ENCODE results near the gene CTLA4.
A peak's percentile ranks its signal among the peaks of the same experiment; 100 is the strongest.

Gene CTLA4
- 3.9 to 310 (median 34.3) reads per million in 9 experiments for total RNA-seq

GRCh38 chr2:203867561-203868200, at the start of gene CTLA4:
Gene CTLA4 (plus strand): TSS chr2:203867771. CDS start chr2:203867943, 172 bp downstream.
- Mint-ChIP-seq H3K9me3 (no peaks in the 10 kb centered on the region), H3K27me3 (no peaks in the 10 kb centered on the region), H3K36me3 (ENCODE audit: insufficient read depth) (peaks cover 10% of the 10 kb centered on the region), H3K4me3 (peak within 1 kb of the TSS; percentile 65 to 67), H3K27ac (peak within 1 kb of the TSS; percentile 86 to 91), H3K4me1 (ENCODE audit: low read depth in 2 of 2) (peaks cover 33 to 36% of the 10 kb centered on the region in 2 donors)
- DNase-seq: no peak
- peak; percentile 40 for ATAC-seq (replicated peaks)

DNA sequence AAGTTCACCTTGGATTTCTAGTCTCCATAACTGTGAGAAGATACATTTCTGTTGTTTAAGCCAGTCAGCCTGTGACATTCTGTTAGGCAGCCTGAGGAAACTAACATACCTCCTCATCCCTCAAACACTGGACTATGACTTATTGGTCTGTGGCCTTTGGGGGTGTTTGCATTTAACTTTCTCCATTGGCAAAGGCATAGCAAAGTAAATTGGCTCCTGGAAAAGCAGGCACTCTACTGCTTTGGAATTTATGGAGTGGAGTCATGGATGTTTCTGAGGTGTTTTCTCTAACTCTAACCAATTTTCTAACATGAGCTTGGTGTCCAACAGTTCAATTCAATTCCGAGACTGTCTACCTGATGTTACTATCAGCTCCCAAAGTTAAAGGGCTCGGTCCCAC, 48.9 kb upstream of the CTLA4 start:
- peaks cover 0 to 13% of the 10 kb centered on the region in 2 donors for H3K27me3 Mint-ChIP-seq
- no peaks in the 10 kb centered on the region for H3K9me3 Mint-ChIP-seq
- no peak overlapping the region for H3K4me3 Mint-ChIP-seq
- H3K36me3 Mint-ChIP-seq (ENCODE audit: insufficient read depth): no peaks in the 10 kb centered on the region
- DNase-seq (no peak), ATAC-seq (replicated peaks) (no peak)
- no peak overlapping the region for H3K27ac Mint-ChIP-seq
- peaks cover 11% of the 10 kb centered on the region in 2 donors for H3K4me1 Mint-ChIP-seq (ENCODE audit: low read depth in 2 of 2)

- peaks cover 13 to 17% of the 10 kb centered on the region in 2 donors for H3K4me1 Mint-ChIP-seq (ENCODE audit: low read depth in 2 of 2)
- no peak for ATAC-seq (replicated peaks)
- H3K9me3 Mint-ChIP-seq: no peaks in the 10 kb centered on the region
- H3K27ac Mint-ChIP-seq: peak overlapping the region in 1 of 2 donors; percentile 38
- H3K27me3 Mint-ChIP-seq: peaks cover 0 to 13% of the 10 kb centered on the region in 2 donors
- no peak overlapping the region for H3K4me3 Mint-ChIP-seq
- no peaks in the 10 kb centered on the region for H3K36me3 Mint-ChIP-seq (ENCODE audit: insufficient read depth)
- no peak for DNase-seq
Measured at GRCh38 chr2:203819434-203820133, 48.0 kb upstream of the CTLA4 start.

- no peak for DNase-seq
- Mint-ChIP-seq H3K4me3 (no peak overlapping the region), H3K36me3 (ENCODE audit: insufficient read depth) (no peaks in the 10 kb centered on the region), H3K27ac (no peak overlapping the region), H3K4me1 (ENCODE audit: low read depth in 2 of 2) (peaks cover 9 to 10% of the 10 kb centered on the region in 2 donors), H3K27me3 (peaks cover 0 to 13% of the 10 kb centered on the region in 2 donors), H3K9me3 (no peaks in the 10 kb centered on the region)
- no peak for ATAC-seq (replicated peaks)
Measured at GRCh38 chr2:203820969-203821368, 46.6 kb upstream of the CTLA4 start.

GRCh38 chr2:203822240-203822639, 45.3 kb upstream of the CTLA4 start:
- peaks cover 9 to 10% of the 10 kb centered on the region in 2 donors for H3K4me1 Mint-ChIP-seq (ENCODE audit: low read depth in 2 of 2)
- H3K27me3 Mint-ChIP-seq: peaks cover 0 to under 1% of the 10 kb centered on the region in 2 donors
- H3K4me3 Mint-ChIP-seq: no peak overlapping the region
- no peaks in the 10 kb centered on the region for H3K36me3 Mint-ChIP-seq (ENCODE audit: insufficient read depth)
- no peak overlapping the region for H3K27ac Mint-ChIP-seq
- H3K9me3 Mint-ChIP-seq: no peaks in the 10 kb centered on the region
- no peak for ATAC-seq (replicated peaks)
- no peak for DNase-seq

GRCh38 chr2:203823173-203823572, 44.4 kb upstream of the CTLA4 start:
- Mint-ChIP-seq H3K4me3 (no peak overlapping the region), H3K36me3 (ENCODE audit: insufficient read depth) (no peaks in the 10 kb centered on the region), H3K27ac (no peak overlapping the region), H3K27me3 (no peaks in the 10 kb centered on the region), H3K4me1 (ENCODE audit: low read depth in 2 of 2) (peaks cover 9 to 10% of the 10 kb centered on the region in 2 donors), H3K9me3 (no peaks in the 10 kb centered on the region)
- no peak for DNase-seq
- ATAC-seq (replicated peaks): no peak

DNA sequence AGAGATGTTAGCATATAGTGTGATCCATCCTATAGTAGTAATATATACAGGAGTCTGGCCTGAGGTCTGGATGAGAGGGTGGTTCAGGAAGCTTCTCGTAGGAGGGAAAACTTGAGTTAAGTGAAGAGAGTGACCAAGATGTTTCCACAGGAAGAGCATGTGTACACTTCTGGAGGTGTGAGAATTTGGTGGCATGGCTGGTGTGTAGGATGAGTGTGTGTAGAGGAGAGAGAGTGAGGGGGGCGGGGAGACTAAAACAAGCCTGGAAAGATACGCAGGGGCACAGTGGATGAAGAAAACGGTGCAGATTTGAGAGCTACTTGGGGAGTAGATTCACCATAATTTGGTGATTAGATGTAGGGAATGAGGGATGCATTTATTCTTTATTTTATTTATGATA, 43.5 kb upstream of the CTLA4 start:
- ATAC-seq (replicated peaks) (no peak), DNase-seq (no peak)
- no peaks in the 10 kb centered on the region for H3K9me3 Mint-ChIP-seq
- no peak overlapping the region for H3K27ac Mint-ChIP-seq
- H3K36me3 Mint-ChIP-seq (ENCODE audit: insufficient read depth): no peaks in the 10 kb centered on the region
- peaks cover 9 to 10% of the 10 kb centered on the region in 2 donors for H3K4me1 Mint-ChIP-seq (ENCODE audit: low read depth in 2 of 2)
- no peak overlapping the region for H3K4me3 Mint-ChIP-seq
- H3K27me3 Mint-ChIP-seq: no peaks in the 10 kb centered on the region

DNA sequence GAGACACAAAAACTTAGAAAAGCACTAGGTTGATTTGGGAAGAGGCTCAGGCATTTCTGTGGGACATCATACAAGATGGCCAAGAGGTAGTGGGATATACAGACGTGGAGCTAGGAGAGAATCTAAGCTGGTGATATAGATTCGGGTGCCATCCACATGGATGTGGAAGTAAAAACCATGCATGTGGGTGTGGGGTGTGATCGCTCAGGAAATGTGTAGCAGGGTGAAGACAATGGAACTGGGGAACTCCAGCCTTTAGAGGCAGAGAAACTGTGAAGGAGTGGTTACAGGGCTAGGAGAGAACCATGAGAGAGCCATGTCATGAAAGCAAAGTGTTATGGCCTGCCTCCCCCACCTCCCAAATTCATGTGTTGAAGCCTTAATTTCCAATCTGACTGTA, 43.0 kb upstream of the CTLA4 start:
- DNase-seq (no peak), ATAC-seq (replicated peaks) (no peak)
- Mint-ChIP-seq H3K4me3 (no peak overlapping the region), H3K36me3 (ENCODE audit: insufficient read depth) (no peaks in the 10 kb centered on the region), H3K27ac (no peak overlapping the region), H3K9me3 (no peaks in the 10 kb centered on the region), H3K4me1 (ENCODE audit: low read depth in 2 of 2) (peaks cover 9 to 10% of the 10 kb centered on the region in 2 donors), H3K27me3 (no peaks in the 10 kb centered on the region)

GRCh38 chr2:203826704-203827103, 40.9 kb upstream of the CTLA4 start:
- H3K36me3 Mint-ChIP-seq (ENCODE audit: insufficient read depth): no peaks in the 10 kb centered on the region
- no peaks in the 10 kb centered on the region for H3K27me3 Mint-ChIP-seq
- H3K4me1 Mint-ChIP-seq (ENCODE audit: low read depth in 2 of 2): peaks cover 12 to 17% of the 10 kb centered on the region in 2 donors
- no peaks in the 10 kb centered on the region for H3K9me3 Mint-ChIP-seq
- no peak overlapping the region for H3K27ac Mint-ChIP-seq
- ATAC-seq (replicated peaks) (no peak), DNase-seq (no peak)
- no peak overlapping the region for H3K4me3 Mint-ChIP-seq

DNA sequence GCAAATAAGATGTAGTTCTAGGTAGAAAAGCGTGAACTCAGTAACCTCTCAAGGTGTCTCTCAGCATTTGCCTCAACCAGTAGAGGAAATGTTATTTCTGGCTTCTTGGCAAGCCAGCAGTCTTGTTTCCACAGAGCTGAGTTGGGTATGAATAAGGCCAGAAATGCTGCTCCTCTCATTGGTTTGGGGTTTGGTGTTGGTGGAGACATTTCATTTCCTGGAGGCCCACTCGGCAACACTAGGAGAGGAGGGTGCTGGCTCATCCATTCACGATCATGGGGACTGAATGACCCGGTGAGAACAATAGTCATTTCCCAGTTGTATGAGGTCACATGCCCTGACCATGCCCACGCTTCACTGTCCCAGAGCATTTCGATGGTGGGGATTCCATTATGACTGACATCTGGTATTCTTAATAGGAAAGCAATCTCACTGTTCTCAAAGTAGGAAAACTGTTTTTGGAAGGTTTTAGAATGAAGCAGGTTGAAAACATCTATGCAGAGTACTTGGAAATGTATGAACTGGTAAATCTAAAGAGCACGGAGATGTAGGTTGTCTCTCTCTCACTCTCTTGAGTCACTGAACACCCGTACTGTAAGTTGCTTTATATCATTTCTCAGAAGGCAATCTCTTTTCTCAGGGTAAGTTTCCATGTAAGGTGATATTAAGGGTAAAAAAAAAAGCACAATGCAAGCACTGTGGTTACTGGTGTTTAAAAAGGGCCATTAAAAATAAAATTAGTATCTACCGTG, 37.1 kb upstream of the CTLA4 start:
- no peak overlapping the region for H3K27ac Mint-ChIP-seq
- DNase-seq (no peak), ATAC-seq (replicated peaks) (no peak)
- peaks cover 4 to 7% of the 10 kb centered on the region in 2 donors for H3K4me1 Mint-ChIP-seq (ENCODE audit: low read depth in 2 of 2)
- H3K4me3 Mint-ChIP-seq: no peak overlapping the region
- H3K9me3 Mint-ChIP-seq: no peaks in the 10 kb centered on the region
- H3K27me3 Mint-ChIP-seq: peaks cover 0 to 9% of the 10 kb centered on the region in 2 donors
- no peaks in the 10 kb centered on the region for H3K36me3 Mint-ChIP-seq (ENCODE audit: insufficient read depth)

- peaks cover 0 to 18% of the 10 kb centered on the region in 2 donors for H3K27me3 Mint-ChIP-seq
- ATAC-seq (replicated peaks): no peak
- DNase-seq: no peak
- no peaks in the 10 kb centered on the region for H3K9me3 Mint-ChIP-seq
- H3K27ac Mint-ChIP-seq: no peak overlapping the region
- peaks cover 3 to 6% of the 10 kb centered on the region in 2 donors for H3K4me1 Mint-ChIP-seq (ENCODE audit: low read depth in 2 of 2)
- no peaks in the 10 kb centered on the region for H3K36me3 Mint-ChIP-seq (ENCODE audit: insufficient read depth)
- H3K4me3 Mint-ChIP-seq: no peak overlapping the region
Measured at GRCh38 chr2:203835420-203835819, 32.2 kb upstream of the CTLA4 start.

- no peak for ATAC-seq (replicated peaks)
- Mint-ChIP-seq H3K27ac (no peak overlapping the region), H3K4me3 (no peak overlapping the region)
Measured at GRCh38 chr2:203835892-203836800, 31.4 kb upstream of the CTLA4 start.

More at GRCh38 chr2:203835892-203836800, 31.4 kb upstream of the CTLA4 start:
- Mint-ChIP-seq H3K27me3 (peaks cover 0 to 23% of the 10 kb centered on the region in 2 donors), H3K9me3 (no peaks in the 10 kb centered on the region), H3K4me1 (ENCODE audit: low read depth in 2 of 2) (peaks cover 0 to 9% of the 10 kb centered on the region in 2 donors), H3K36me3 (ENCODE audit: insufficient read depth) (no peaks in the 10 kb centered on the region)
- DNase-seq: no peak

Data from effector memory CD8-positive, alpha-beta T cell (primary cell).